Myocyte (in vitro differentiated cells): Measurements from ENCODE around the gene TRMT112. TPM values are rescaled to one million over a fixed set of nuclear protein-coding genes. Genes with fewer than 3 reads are reported as not detected.

Source experiments
- DNase-seq: peaks from one replicate; pipeline ENCODE4 v3.0.0-alpha.2; 2012; ENCODE audit warnings: low read depth
- microRNA-seq: library from miRNA; unstranded; fragments of <30 nt; microRNA quantifications from one replicate; pipeline ENCODE4, GENCODE V29; 2016
- total RNA-seq: library from RNA; depleted of rRNA; stranded (reverse); fragments of >200 nt; gene quantifications from 2 replicates; pipeline ENCODE4 v1.2.3, GENCODE V29; 2014

Gene TRMT112
- total RNA-seq, 1 donor from 2014 or later: 231 TPM

GRCh38 chr11:64276653-64277431 lies 40.5 kb downstream of the TRMT112 start:
- no peak for DNase-seq

- no peak for DNase-seq
Observed at GRCh38 chr11:64275841-64276240, 41.5 kb downstream of the TRMT112 start.

GRCh38 chr11:64275031-64275800 lies 42.1 kb downstream of the TRMT112 start:
- no peak for DNase-seq

- peak; percentile 100 for DNase-seq
Observed at GRCh38 chr11:64269540-64270220, 47.7 kb downstream of the TRMT112 start.

- peak; percentile 59 for DNase-seq
Observed at GRCh38 chr11:64268893-64269539, 48.3 kb downstream of the TRMT112 start.

GRCh38 chr11:64268025-64268892 lies 49.1 kb downstream of the TRMT112 start:
- DNase-seq: peak; percentile 57

- peak; percentile 42 for DNase-seq
Observed at GRCh38 chr11:64267207-64267945, 50.0 kb downstream of the TRMT112 start.

Small RNAs within 50 kb of the gene (microRNA-seq; reads per million reads assigned to microRNA genes)
- gene MIR7155: not detected

Other genes with a start within 250 kb of the TRMT112 start
- 168 and 469 TPM in 2 replicates for gene MACROD1, start 151.4 kb downstream of the TRMT112 start, total RNA-seq
- gene STIP1, start 131.4 kb downstream of the TRMT112 start, total RNA-seq: 204 and 216 TPM in 2 replicates
- 6.1 and 19.4 TPM in 2 replicates for gene FERMT3, start 110.8 kb downstream of the TRMT112 start, total RNA-seq
- 109 and 110 TPM in 2 replicates for gene TRPT1, start 91.4 kb downstream of the TRMT112 start, total RNA-seq
- 69.6 and 83.6 TPM in 2 replicates for gene NUDT22, start 91.3 kb downstream of the TRMT112 start, total RNA-seq
- gene DNAJC4, start 87.0 kb downstream of the TRMT112 start, total RNA-seq: 6.5 and 7.2 TPM in 2 replicates
- 59.1 and 65.8 TPM in 2 replicates for gene VEGFB, start 83.0 kb downstream of the TRMT112 start, total RNA-seq
- gene FKBP2, start 76.5 kb downstream of the TRMT112 start, total RNA-seq: 49.2 and 59.8 TPM in 2 replicates
- gene PPP1R14B, start 70.6 kb downstream of the TRMT112 start, total RNA-seq: 656 and 816 TPM in 2 replicates
- 41.5 and 41.7 TPM in 2 replicates for gene PLCB3, start 66.0 kb downstream of the TRMT112 start, total RNA-seq
- 67.5 and 89.1 TPM in 2 replicates for gene BAD, start 32.9 kb downstream of the TRMT112 start, total RNA-seq
- 28.4 and 32.9 TPM in 2 replicates for gene GPR137, start 31.7 kb downstream of the TRMT112 start, total RNA-seq
- not detected in 2 replicates for gene KCNK4, start 26.3 kb downstream of the TRMT112 start, total RNA-seq
- not detected in 2 replicates for gene CATSPERZ, start 17.2 kb downstream of the TRMT112 start, total RNA-seq
- gene ESRRA, start 12.0 kb downstream of the TRMT112 start, total RNA-seq: 77.0 and 121 TPM in 2 replicates
- gene PRDX5, start 562 bp upstream of the TRMT112 start, total RNA-seq: 189 and 223 TPM in 2 replicates
- 0.94 and 1.6 TPM in 2 replicates for gene CCDC88B, start 22.6 kb upstream of the TRMT112 start, total RNA-seq
- 26.9 and 30.3 TPM in 2 replicates for gene RPS6KA4, start 41.6 kb upstream of the TRMT112 start, total RNA-seq
- not detected in 2 replicates for gene SLC22A11, start 238.4 kb upstream of the TRMT112 start, total RNA-seq